AG10803 (cell line): Measurements from ENCODE around the gene TENM3.

Experiments used
- DNase-seq: peaks from one replicate; pipeline ENCODE4 v3.0.0; 2010; ENCODE audit warnings: low read depth
- H3K4me3 ChIP-seq: 2 replicates; pipeline ENCODE4 v1.5.1; 2011; ENCODE audit warnings: mild to moderate bottlenecking, low read length, control low read depth
- TF ChIP-seq, protein P1 (sequence below): conservative IDR thresholded peaks from 2 replicates; pipeline ENCODE4 v1.5.1; 2011; ENCODE audit warnings: mild to moderate bottlenecking, low read length, control low read depth, inconsistent platforms

The TENM3 gene

DNA sequence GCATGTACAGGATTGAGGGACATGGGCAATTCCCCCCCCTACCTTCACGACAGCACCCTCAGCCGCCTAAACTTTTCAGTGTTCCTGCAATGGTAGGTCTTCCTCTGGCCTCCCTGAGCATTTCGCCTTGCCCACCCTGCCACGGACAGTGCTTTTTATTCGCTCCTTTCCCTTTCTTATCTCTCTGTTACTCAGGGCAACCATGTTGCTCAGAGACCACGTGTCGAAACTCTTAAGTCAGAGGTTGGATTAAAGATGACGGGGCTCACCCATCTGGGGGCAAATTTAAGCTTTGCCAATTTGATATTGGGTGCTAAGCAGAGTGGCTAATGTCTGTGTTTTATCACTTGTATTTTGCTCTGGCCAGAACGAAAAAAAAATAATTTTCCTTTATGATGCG, 20.4 kb downstream of the TENM3 start:
- TF ChIP-seq, protein P1, sequence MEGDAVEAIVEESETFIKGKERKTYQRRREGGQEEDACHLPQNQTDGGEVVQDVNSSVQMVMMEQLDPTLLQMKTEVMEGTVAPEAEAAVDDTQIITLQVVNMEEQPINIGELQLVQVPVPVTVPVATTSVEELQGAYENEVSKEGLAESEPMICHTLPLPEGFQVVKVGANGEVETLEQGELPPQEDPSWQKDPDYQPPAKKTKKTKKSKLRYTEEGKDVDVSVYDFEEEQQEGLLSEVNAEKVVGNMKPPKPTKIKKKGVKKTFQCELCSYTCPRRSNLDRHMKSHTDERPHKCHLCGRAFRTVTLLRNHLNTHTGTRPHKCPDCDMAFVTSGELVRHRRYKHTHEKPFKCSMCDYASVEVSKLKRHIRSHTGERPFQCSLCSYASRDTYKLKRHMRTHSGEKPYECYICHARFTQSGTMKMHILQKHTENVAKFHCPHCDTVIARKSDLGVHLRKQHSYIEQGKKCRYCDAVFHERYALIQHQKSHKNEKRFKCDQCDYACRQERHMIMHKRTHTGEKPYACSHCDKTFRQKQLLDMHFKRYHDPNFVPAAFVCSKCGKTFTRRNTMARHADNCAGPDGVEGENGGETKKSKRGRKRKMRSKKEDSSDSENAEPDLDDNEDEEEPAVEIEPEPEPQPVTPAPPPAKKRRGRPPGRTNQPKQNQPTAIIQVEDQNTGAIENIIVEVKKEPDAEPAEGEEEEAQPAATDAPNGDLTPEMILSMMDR = no peak
- no peak overlapping the region for H3K4me3 ChIP-seq
- no peak for DNase-seq

GRCh38 chr4:182264139-182264752, 21.0 kb downstream of the TENM3 start:
- DNase-seq = no peak
- no peak overlapping the region for H3K4me3 ChIP-seq
- TF ChIP-seq, protein P1 = no peak

DNA sequence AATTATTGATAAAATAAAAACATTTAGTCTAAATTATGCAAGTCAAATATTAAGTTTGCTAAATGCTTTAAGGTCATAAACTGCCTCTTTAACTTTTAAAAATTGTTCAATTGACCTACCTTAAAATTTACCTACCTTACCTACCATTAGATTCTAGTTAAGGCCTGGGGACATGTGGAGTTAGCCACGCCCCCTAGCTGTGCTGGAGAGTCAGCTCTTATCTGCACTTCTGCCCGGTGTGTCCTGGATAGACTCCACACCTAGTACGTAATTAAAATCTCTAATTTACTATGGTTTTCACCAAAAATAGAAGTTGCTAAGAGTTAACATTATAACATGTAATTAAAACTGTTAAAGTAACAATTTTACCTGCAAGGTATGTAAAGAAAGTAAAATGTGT, 22.7 kb downstream of the TENM3 start:
- TF ChIP-seq, protein P1 = no peak
- no peak overlapping the region for H3K4me3 ChIP-seq
- DNase-seq = no peak

DNA sequence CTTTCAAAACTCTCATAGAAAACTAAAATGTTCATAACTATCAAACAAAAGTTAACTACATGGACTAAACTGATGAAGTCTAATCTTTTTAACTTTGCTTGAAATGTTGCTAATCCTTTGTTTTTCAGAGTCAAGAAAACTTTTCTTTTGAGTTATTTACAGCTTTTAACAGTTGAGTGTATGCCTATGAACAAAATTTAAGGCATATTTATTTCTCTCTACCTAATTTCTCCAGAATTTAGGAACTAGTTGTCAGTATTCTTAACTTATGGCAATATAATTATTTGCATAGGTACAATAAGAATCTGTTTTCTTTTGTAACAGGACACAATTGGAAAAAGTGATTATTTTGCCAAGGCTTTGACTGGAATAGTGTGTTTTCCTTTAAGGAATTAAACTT, 23.8 kb downstream of the TENM3 start:
- TF ChIP-seq, protein P1 = no peak
- H3K4me3 ChIP-seq = no peak overlapping the region
- DNase-seq = no peak

GRCh38 chr4:182268966-182269365, 25.8 kb downstream of the TENM3 start:
- H3K4me3 ChIP-seq = no peak overlapping the region
- TF ChIP-seq, protein P1 = no peak
- DNase-seq = no peak

- TF ChIP-seq, protein P1 = no peak
- no peak for DNase-seq
- H3K4me3 ChIP-seq = no peak overlapping the region
Observed at GRCh38 chr4:182271731-182272130, 28.5 kb downstream of the TENM3 start.

GRCh38 chr4:182272151-182272550, 28.9 kb downstream of the TENM3 start:
- no peak for DNase-seq
- TF ChIP-seq, protein P1 = no peak
- no peak overlapping the region for H3K4me3 ChIP-seq
